DOHH2 (cell line): ENCODE measurements around the gene ALK.

ENCODE experiments used
- H3F3A ChIP-seq: fragments of 200-600 bp; sonication (generic), shearing (Covaris generic); 2 replicates; pipeline ENCODE4 v1.6.0; 2016; ENCODE audit warnings: antibody characterized with exemption, mild to moderate bottlenecking; ENCODE audit not compliant: control insufficient read depth, insufficient read depth
- H3K27ac ChIP-seq: fragments of 200-600 bp; sonication (generic); 2 replicates; pipeline ENCODE4 v1.5.1; 2014; ENCODE audit warnings: low read depth, mild to moderate bottlenecking, low read length, moderate library complexity
- H3K27me3 ChIP-seq: fragments of 200-600 bp; sonication (generic); 2 replicates; pipeline ENCODE4 v1.6.1; 2014; ENCODE audit warnings: mild to moderate bottlenecking, low read length, mixed read lengths; ENCODE audit not compliant: control insufficient read depth
- H3K36me3 ChIP-seq: fragments of 200-600 bp; sonication (generic); 2 replicates; pipeline ENCODE4 v1.6.1; 2014; ENCODE audit warnings: mild to moderate bottlenecking, low read length, moderate library complexity, mixed read lengths; ENCODE audit not compliant: control insufficient read depth
- H3K4me1 ChIP-seq: fragments of 200-600 bp; sonication (generic); 2 replicates; pipeline ENCODE4 v1.6.1; 2014; ENCODE audit warnings: mild to moderate bottlenecking, low read length, mixed read lengths; ENCODE audit not compliant: control insufficient read depth
- H3K4me2 ChIP-seq: fragments of 200-600 bp; sonication (generic); 2 replicates; pipeline ENCODE4 v1.6.0; 2014; ENCODE audit warnings: mild to moderate bottlenecking, low read length, moderate library complexity
- H3K4me3 ChIP-seq: fragments of 200-600 bp; sonication (generic); 2 replicates; pipeline ENCODE4 v1.5.1; 2014; ENCODE audit warnings: mild to moderate bottlenecking, low read length, mixed read lengths
- H3K79me2 ChIP-seq: fragments of 200-600 bp; sonication (generic); 2 replicates; pipeline ENCODE4 v1.6.1; 2014; ENCODE audit warnings: mild to moderate bottlenecking, low read length, mixed read lengths; ENCODE audit not compliant: control insufficient read depth
- H3K9me2 ChIP-seq: fragments of 200-600 bp; sonication (generic); replicated peaks from 2 replicates; pipeline ENCODE4 v1.6.1; 2014; ENCODE audit warnings: mild to moderate bottlenecking, low read length, mixed read lengths; ENCODE audit not compliant: control insufficient read depth
- H3K9me3 ChIP-seq: fragments of 200-600 bp; sonication (generic); 2 replicates; pipeline ENCODE4 v1.6.1; 2014; ENCODE audit warnings: antibody characterized with exemption, low read length, mixed read lengths; ENCODE audit not compliant: control insufficient read depth, insufficient read depth
- H4K20me1 ChIP-seq: fragments of 200-600 bp; sonication (generic); 2 replicates; pipeline ENCODE4 v1.6.0; 2014; ENCODE audit warnings: low read depth, mild to moderate bottlenecking, antibody characterized with exemption, low read length, moderate library complexity; ENCODE audit not compliant: control insufficient read depth, insufficient read depth
- EZH2phosphoT487 ChIP-seq: fragments of 200-600 bp; sonication (generic); IDR thresholded peaks from 2 replicates; pipeline ENCODE4 v1.6.1; 2017; ENCODE audit warnings: borderline replicate concordance, mild to moderate bottlenecking, antibody characterized with exemption, low read length, moderate library complexity, mixed read lengths
- TF ChIP-seq, protein P1 (sequence below): fragments of 200-600 bp; sonication (generic); IDR thresholded peaks from one replicate; pipeline ENCODE4 v1.5.1; 2014; ENCODE audit warnings: antibody characterized with exemption, mild to moderate bottlenecking, low read depth, low read length; ENCODE audit not compliant: poor library complexity, severe bottlenecking

Gene ALK

DNA sequence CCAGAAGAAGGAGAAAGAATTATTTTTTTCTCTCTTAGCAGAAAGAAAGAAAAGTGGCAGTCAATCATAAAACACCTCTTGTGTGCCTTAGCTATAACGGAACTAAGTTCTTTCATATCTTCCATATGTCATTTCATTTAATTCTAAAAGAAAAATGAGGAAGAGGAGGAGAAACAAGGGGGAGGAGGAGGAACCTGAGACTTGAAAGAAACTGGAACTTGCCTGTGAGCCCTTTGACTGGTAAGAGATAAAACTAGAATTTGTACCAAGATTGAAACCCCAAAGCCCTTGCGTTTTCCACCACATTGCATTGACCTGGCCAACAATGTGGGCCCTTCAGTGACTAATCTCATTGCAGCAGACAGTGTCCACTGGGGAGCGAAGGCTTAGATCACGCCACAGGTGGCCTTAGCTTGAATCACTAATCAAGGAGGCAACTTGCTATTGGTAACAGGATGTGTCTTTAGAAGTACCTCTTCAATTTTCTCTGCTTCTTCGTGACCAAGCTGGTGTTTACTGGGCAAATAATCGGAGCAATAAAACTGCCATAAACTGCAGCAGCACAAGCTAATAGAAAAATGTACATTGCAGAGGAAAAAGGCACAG, 498.2 kb downstream of the ALK start:
- TF ChIP-seq, protein P1, sequence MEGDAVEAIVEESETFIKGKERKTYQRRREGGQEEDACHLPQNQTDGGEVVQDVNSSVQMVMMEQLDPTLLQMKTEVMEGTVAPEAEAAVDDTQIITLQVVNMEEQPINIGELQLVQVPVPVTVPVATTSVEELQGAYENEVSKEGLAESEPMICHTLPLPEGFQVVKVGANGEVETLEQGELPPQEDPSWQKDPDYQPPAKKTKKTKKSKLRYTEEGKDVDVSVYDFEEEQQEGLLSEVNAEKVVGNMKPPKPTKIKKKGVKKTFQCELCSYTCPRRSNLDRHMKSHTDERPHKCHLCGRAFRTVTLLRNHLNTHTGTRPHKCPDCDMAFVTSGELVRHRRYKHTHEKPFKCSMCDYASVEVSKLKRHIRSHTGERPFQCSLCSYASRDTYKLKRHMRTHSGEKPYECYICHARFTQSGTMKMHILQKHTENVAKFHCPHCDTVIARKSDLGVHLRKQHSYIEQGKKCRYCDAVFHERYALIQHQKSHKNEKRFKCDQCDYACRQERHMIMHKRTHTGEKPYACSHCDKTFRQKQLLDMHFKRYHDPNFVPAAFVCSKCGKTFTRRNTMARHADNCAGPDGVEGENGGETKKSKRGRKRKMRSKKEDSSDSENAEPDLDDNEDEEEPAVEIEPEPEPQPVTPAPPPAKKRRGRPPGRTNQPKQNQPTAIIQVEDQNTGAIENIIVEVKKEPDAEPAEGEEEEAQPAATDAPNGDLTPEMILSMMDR, result no peak
- no peak for TF ChIP-seq EZH2phosphoT487
- Histone ChIP-seq H3K9me2 (no peaks in the 10 kb centered on the region), H3K27ac (no peak overlapping the region), H3K4me2 (no peak overlapping the region), H4K20me1 (no peaks in the 10 kb centered on the region), H3K36me3 (no peaks in the 10 kb centered on the region), H3K4me1 (no peaks in the 10 kb centered on the region), H3K27me3 (no peaks in the 10 kb centered on the region), H3K79me2 (no peaks in the 10 kb centered on the region), H3F3A (no peaks in the 10 kb centered on the region), H3K4me3 (no peak overlapping the region), H3K9me3 (no peaks in the 10 kb centered on the region)

DNA sequence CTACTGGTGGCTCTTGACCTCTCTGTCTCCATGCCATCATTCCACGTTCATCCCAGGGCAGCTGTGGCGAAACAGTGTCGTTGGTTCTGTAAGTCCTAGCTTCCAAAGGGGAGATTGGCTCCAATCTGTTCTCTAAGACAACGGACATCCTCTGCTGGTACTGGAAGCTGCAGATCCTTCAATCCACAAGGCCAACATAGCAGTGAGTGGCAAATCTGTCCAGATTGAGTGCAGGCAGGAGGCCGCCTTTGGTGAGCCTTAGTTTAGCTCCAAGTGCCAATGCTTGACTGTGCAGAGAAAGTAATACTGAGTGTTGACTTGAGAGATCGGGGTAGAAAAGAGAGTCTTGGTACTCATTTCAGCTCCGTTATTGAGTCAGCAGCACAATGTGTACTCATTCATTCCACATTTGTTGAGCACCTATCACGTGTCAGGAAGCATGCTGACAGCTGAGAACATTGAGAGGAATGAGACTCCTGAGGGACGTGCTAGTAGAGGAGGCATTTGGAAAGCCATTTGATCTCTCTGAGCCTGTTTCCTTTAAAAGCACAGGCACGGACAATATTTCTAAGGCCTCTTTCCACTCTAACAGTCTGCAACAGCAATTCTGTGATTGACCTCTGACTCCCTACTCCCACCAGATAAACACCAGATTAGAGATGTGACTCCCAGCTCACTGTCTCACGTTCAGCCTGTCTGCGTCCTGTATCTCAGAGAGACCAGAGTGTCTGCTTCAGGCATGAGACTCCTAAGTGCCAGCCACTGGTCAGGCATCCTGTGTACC, 500.2 kb downstream of the ALK start:
- Histone ChIP-seq H3K9me3 (no peaks in the 10 kb centered on the region), H3K9me2 (no peaks in the 10 kb centered on the region), H3K79me2 (no peaks in the 10 kb centered on the region), H4K20me1 (no peaks in the 10 kb centered on the region), H3K27me3 (no peaks in the 10 kb centered on the region), H3K4me1 (no peaks in the 10 kb centered on the region), H3K4me2 (no peak overlapping the region), H3F3A (no peaks in the 10 kb centered on the region), H3K27ac (no peak overlapping the region), H3K36me3 (no peaks in the 10 kb centered on the region), H3K4me3 (no peak overlapping the region)
- TF ChIP-seq EZH2phosphoT487, result no peak
- TF ChIP-seq, protein P1, result no peak

DNA sequence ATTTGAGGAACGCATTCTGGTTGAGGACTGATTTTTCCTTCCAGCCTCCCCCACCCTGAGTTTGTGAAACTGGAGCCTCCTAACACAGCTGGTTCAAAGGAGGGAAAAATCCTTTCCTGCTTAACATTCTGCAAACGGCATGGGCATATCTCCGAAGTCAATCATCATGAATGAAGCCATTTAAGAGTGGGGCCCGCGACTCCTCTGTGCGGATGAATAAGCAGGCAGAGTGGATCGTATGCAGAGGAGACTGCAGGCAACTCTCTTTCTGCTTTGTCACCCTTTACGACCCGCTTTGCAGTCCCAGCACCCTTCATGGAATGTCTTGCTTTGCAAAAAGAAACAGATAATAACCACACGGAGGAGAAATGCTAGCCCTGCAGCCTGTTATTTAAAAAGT, 500.9 kb downstream of the ALK start:
- Histone ChIP-seq H3K79me2 (no peaks in the 10 kb centered on the region), H3K4me3 (no peak overlapping the region), H3K27me3 (no peaks in the 10 kb centered on the region), H3K4me1 (no peaks in the 10 kb centered on the region), H3K36me3 (no peaks in the 10 kb centered on the region), H3K4me2 (no peak overlapping the region), H3K9me2 (no peaks in the 10 kb centered on the region), H3F3A (no peaks in the 10 kb centered on the region), H3K27ac (no peak overlapping the region), H3K9me3 (no peaks in the 10 kb centered on the region), H4K20me1 (no peaks in the 10 kb centered on the region)
- no peak for TF ChIP-seq EZH2phosphoT487
- TF ChIP-seq, protein P1, result no peak
